ENCODE measurements around the gene PCBD2. TPM values are rescaled to one million over a fixed set of nuclear protein-coding genes. Genes with fewer than 3 reads are reported as not detected.

Gene PCBD2
- total RNA-seq, 1 donor from 2014 or later = 10.5 TPM

GRCh38 chr5:134887593-134888159 is 17.3 kb upstream of the PCBD2 start:
- no peak for TF ChIP-seq CTCF (conservative IDR thresholded peaks at IDR 0.05)
- no peaks in the 10 kb centered on the region for H3K4me1 Mint-ChIP-seq (ENCODE audit: unreplicated experiment)
- no peak overlapping the region for H3K4me3 Mint-ChIP-seq
- peak overlapping the region; percentile 2 for H3K27ac Mint-ChIP-seq
- no peaks in the 10 kb centered on the region for H3K27me3 Mint-ChIP-seq
- H3K9me3 Mint-ChIP-seq = no peaks in the 10 kb centered on the region
- DNase-seq (ENCODE audit: extremely low spot score, unreplicated experiment) = no peak
- peaks cover 24% of the 10 kb centered on the region for H3K36me3 Mint-ChIP-seq

- H3K27me3 Mint-ChIP-seq = no peaks in the 10 kb centered on the region
- no peak for TF ChIP-seq CTCF (conservative IDR thresholded peaks at IDR 0.05)
- H3K27ac Mint-ChIP-seq = no peak overlapping the region
- no peaks in the 10 kb centered on the region for H3K4me1 Mint-ChIP-seq (ENCODE audit: unreplicated experiment)
- peaks cover 32% of the 10 kb centered on the region for H3K36me3 Mint-ChIP-seq
- DNase-seq (ENCODE audit: extremely low spot score, unreplicated experiment) = no peak
- no peak overlapping the region for H3K4me3 Mint-ChIP-seq
- H3K9me3 Mint-ChIP-seq = no peaks in the 10 kb centered on the region
Observed at GRCh38 chr5:134889335-134889734, 15.6 kb upstream of the PCBD2 start.

- H3K36me3 Mint-ChIP-seq = peaks cover 32% of the 10 kb centered on the region
- no peak overlapping the region for H3K27ac Mint-ChIP-seq
- TF ChIP-seq CTCF (conservative IDR thresholded peaks at IDR 0.05) = no peak
- no peaks in the 10 kb centered on the region for H3K9me3 Mint-ChIP-seq
- H3K4me3 Mint-ChIP-seq = no peak overlapping the region
- DNase-seq (ENCODE audit: extremely low spot score, unreplicated experiment) = no peak
- H3K4me1 Mint-ChIP-seq (ENCODE audit: unreplicated experiment) = no peaks in the 10 kb centered on the region
- no peaks in the 10 kb centered on the region for H3K27me3 Mint-ChIP-seq
Observed at GRCh38 chr5:134891473-134891872, 13.5 kb upstream of the PCBD2 start.

- Mint-ChIP-seq H3K27ac (no peak overlapping the region), H3K36me3 (peaks cover 32% of the 10 kb centered on the region), H3K27me3 (no peaks in the 10 kb centered on the region), H3K4me3 (no peak overlapping the region), H3K4me1 (ENCODE audit: unreplicated experiment) (no peaks in the 10 kb centered on the region), H3K9me3 (no peaks in the 10 kb centered on the region)
- no peak for TF ChIP-seq CTCF (conservative IDR thresholded peaks at IDR 0.05)
- no peak for DNase-seq (ENCODE audit: extremely low spot score, unreplicated experiment)
Observed at GRCh38 chr5:134892282-134892681, 12.6 kb upstream of the PCBD2 start.

- no peak overlapping the region for H3K4me3 Mint-ChIP-seq
- no peaks in the 10 kb centered on the region for H3K9me3 Mint-ChIP-seq
- no peak for DNase-seq (ENCODE audit: extremely low spot score, unreplicated experiment)
- no peaks in the 10 kb centered on the region for H3K27me3 Mint-ChIP-seq
- peaks cover 25% of the 10 kb centered on the region for H3K36me3 Mint-ChIP-seq
- H3K27ac Mint-ChIP-seq = no peak overlapping the region
- H3K4me1 Mint-ChIP-seq (ENCODE audit: unreplicated experiment) = no peaks in the 10 kb centered on the region
- TF ChIP-seq CTCF (conservative IDR thresholded peaks at IDR 0.05) = no peak
Observed at GRCh38 chr5:134892926-134893325, 12.0 kb upstream of the PCBD2 start.
